OCI-LY7 (cell line): ENCODE data around the gene RHNO1. TPM values are rescaled to one million over a fixed set of nuclear protein-coding genes. Genes with fewer than 3 reads are reported as not detected.

ENCODE experiments used
- BruUV-seq: library from RNA; stranded (reverse); fragments of 400-500 nt; replicated peaks from 2 replicates; lab custom pipeline; 2021; lab: Mats Ljungman, UMichigan
- CTCF ChIA-PET: fragments of 300-600 bp; sonication (Branson Sonifier 250); formaldehyde crosslinking; loops from one replicate; lab custom pipeline; 2022; ENCODE audit warnings: antibody characterized with exemption; ENCODE audit not compliant: unreplicated experiment; lab: Charles Lee
- POLR2A ChIA-PET: fragments of 300-600 bp; sonication (Branson Sonifier 250); formaldehyde crosslinking; loops from one replicate; lab custom pipeline; 2022; ENCODE audit warnings: antibody characterized with exemption; lab: Charles Lee
- DNase-seq: peaks from one replicate; pipeline ENCODE4 v3.0.0-alpha.2; 2015; ENCODE audit warnings: low spot score
- H2AFZ ChIP-seq: fragments of 200-600 bp; sonication (generic), shearing (Covaris generic); 2 replicates; pipeline ENCODE4 v1.6.1; 2014; ENCODE audit warnings: mild to moderate bottlenecking, antibody characterized with exemption, low read length, moderate library complexity
- H3K27ac ChIP-seq: fragments of 200-600 bp; sonication (generic); 2 replicates; pipeline ENCODE4 v1.5.1; 2014; ENCODE audit warnings: mixed run types, low read depth, mild to moderate bottlenecking, moderate library complexity, low read length, inconsistent platforms; ENCODE audit not compliant: poor library complexity, severe bottlenecking
- H3K36me3 ChIP-seq: fragments of 200-600 bp; sonication (generic); 2 replicates; pipeline ENCODE4 v1.6.1; 2014; ENCODE audit warnings: mild to moderate bottlenecking, antibody characterized with exemption, low read length, moderate library complexity, mixed read lengths; ENCODE audit not compliant: insufficient read depth
- H3K4me1 ChIP-seq: fragments of 200-600 bp; sonication (generic); 2 replicates; pipeline ENCODE4 v1.5.1; 2014; ENCODE audit warnings: mild to moderate bottlenecking, low read length; ENCODE audit not compliant: insufficient read depth, poor library complexity, severe bottlenecking
- H3K4me2 ChIP-seq: fragments of 200-600 bp; sonication (generic); 2 replicates; pipeline ENCODE4 v1.6.1; 2014; ENCODE audit warnings: mild to moderate bottlenecking, low read length
- H3K4me3 ChIP-seq: fragments of 200-600 bp; sonication (generic); 2 replicates; pipeline ENCODE4 v1.5.1; 2014; ENCODE audit warnings: mild to moderate bottlenecking, low read depth, low read length; ENCODE audit not compliant: poor library complexity, severe bottlenecking
- H3K79me2 ChIP-seq: fragments of 200-600 bp; sonication (generic); 2 replicates; pipeline ENCODE4 v1.6.1; 2016; ENCODE audit warnings: low read depth, mild to moderate bottlenecking, low read length, moderate library complexity, mixed read lengths; ENCODE audit not compliant: insufficient read depth
- H3K9me2 ChIP-seq: fragments of 200-600 bp; sonication (generic); 2 replicates; pipeline ENCODE4 v1.6.1; 2016; ENCODE audit warnings: mild to moderate bottlenecking, low read length, mixed read lengths; ENCODE audit not compliant: insufficient read depth
- H3K9me3 ChIP-seq: fragments of 200-600 bp; sonication (generic); 2 replicates; pipeline ENCODE4 v1.6.1; 2014; ENCODE audit warnings: mild to moderate bottlenecking, mixed run types, low read length, mixed read lengths
- H4K20me1 ChIP-seq: fragments of 200-600 bp; sonication (generic); 2 replicates; pipeline ENCODE4 v1.6.1; 2014; ENCODE audit warnings: mild to moderate bottlenecking, antibody characterized with exemption, low read length, moderate library complexity, mixed read lengths; ENCODE audit not compliant: insufficient read depth
- EZH2phosphoT487 ChIP-seq: fragments of 200-600 bp; sonication (generic); IDR thresholded peaks from 2 replicates; pipeline ENCODE4 v1.6.1; 2018; ENCODE audit warnings: low read depth, borderline replicate concordance, mild to moderate bottlenecking, mixed run types, antibody characterized with exemption, low read length, moderate library complexity, mixed read lengths
- intact Hi-C: fragments of 100-400 bp; cut with micrococcal nuclease; formaldehyde crosslinking; loops from one replicate; pipeline ENCODE4 v1.10.0; 2022; ENCODE audit not compliant: unreplicated experiment
- total RNA-seq, 2 experiments: library from RNA; depleted of rRNA in 1 of 2; stranded (reverse); fragments of >200 nt in 1 of 2; shearing (Covaris generic) in 1 of 2; gene quantifications; 2 replicates each; pipeline ENCODE4 v1.2.3, GENCODE V29; 2014 to 2022
- TF ChIP-seq, protein P1 (sequence below): fragments of 200-600 bp; sonication (generic); conservative IDR thresholded peaks from 2 replicates; pipeline ENCODE4 v1.5.1; 2014; ENCODE audit warnings: mild to moderate bottlenecking, antibody characterized with exemption, low read length, moderate library complexity, mixed read lengths

The RHNO1 gene
- total RNA-seq, 2 experiments from 2014 or later = 48.3 to 69.8 TPM

DNA sequence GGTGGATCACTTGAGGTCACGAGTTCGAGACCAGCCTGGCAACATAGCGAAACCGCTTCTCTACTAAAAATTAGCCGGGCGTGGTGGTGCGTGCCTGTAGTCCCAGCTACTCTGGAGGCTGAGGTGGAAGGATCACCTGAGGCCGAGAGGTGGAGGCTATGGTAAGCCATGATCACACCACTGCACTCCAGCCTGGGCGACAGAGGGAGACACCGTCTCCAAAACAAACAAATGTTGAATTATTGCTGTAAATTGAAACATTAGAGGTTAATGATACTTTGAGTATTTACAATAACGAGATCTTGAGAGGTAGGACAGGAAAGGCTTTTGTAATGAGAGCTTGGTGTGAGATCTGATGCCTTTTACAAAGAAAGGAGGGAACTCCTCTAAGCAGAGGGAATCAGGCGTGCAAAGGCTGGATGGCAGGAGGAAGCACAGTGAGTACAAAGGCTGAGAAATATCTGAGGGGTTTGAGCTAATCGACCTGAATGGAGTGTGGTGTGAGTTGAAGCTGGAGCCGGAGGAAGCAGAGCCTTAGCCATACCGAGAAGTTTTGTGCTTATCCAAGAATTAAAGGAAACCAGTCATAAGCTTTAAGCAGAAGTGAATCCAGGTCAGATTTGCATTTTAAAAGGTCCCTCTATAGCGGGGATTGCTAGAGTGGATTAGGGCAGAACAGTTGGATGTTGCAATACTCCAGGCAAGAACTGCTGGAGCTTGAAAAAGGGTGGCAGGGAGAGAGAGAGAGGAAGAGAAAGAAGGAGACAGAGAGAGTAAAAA lies 1.1 kb downstream of the RHNO1 start:
- TF ChIP-seq, protein P1, sequence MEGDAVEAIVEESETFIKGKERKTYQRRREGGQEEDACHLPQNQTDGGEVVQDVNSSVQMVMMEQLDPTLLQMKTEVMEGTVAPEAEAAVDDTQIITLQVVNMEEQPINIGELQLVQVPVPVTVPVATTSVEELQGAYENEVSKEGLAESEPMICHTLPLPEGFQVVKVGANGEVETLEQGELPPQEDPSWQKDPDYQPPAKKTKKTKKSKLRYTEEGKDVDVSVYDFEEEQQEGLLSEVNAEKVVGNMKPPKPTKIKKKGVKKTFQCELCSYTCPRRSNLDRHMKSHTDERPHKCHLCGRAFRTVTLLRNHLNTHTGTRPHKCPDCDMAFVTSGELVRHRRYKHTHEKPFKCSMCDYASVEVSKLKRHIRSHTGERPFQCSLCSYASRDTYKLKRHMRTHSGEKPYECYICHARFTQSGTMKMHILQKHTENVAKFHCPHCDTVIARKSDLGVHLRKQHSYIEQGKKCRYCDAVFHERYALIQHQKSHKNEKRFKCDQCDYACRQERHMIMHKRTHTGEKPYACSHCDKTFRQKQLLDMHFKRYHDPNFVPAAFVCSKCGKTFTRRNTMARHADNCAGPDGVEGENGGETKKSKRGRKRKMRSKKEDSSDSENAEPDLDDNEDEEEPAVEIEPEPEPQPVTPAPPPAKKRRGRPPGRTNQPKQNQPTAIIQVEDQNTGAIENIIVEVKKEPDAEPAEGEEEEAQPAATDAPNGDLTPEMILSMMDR = peak; percentile 52; the same call in 1 of the 2 replicates
- no peak for TF ChIP-seq EZH2phosphoT487
- H3K4me1 ChIP-seq = peaks cover 29% of the 10 kb centered on the region
- H2AFZ ChIP-seq = no peak overlapping the region
- peaks cover 90% of the 10 kb centered on the region for H3K79me2 ChIP-seq
- H3K27ac ChIP-seq = peak overlapping the region; percentile 76
- POLR2A ChIA-PET = interaction anchor here (0.6 to 1.8 kb wide), 5 partner anchors 9 to 1676 kb away, joined by 3 to 9 read pairs (median 3); partner anchors contain the start of gene TULP3
- peak overlapping the region; percentile 96 for H3K4me2 ChIP-seq
- intact Hi-C loops = loop anchor here (1.0 to 2.0 kb wide), 2 partner anchors 12 to 65 kb away; partner anchors contain the start of genes ITFG2 and TULP3
- H3K4me3 ChIP-seq = peak overlapping the region; percentile 76
- H3K9me2 ChIP-seq = no peaks in the 10 kb centered on the region
- DNase-seq = peak; percentile 54
- no TSS peak for BruUV-seq
- H4K20me1 ChIP-seq = no peaks in the 10 kb centered on the region
- H3K36me3 ChIP-seq = peaks cover 60% of the 10 kb centered on the region
- CTCF ChIA-PET = no interaction called here
- no peaks in the 10 kb centered on the region for H3K9me3 ChIP-seq

GRCh38 chr12:2879853-2880252 lies 2.8 kb downstream of the RHNO1 start:
- no peak overlapping the region for H3K4me3 ChIP-seq
- BruUV-seq = no TSS peak
- H3K27ac ChIP-seq = no peak overlapping the region
- no peak for DNase-seq
- no peak overlapping the region for H3K4me2 ChIP-seq
- ChIA-PET POLR2A (no interaction called here), CTCF (no interaction called here)
- H4K20me1 ChIP-seq = peaks cover 4% of the 10 kb centered on the region; the same call in 1 of the 2 replicates
- H3K79me2 ChIP-seq = peaks cover 86% of the 10 kb centered on the region
- no peak for TF ChIP-seq EZH2phosphoT487
- TF ChIP-seq, protein P1 = no peak
- H2AFZ ChIP-seq = no peak overlapping the region
- no peaks in the 10 kb centered on the region for H3K9me3 ChIP-seq
- intact Hi-C loops = no loop called here
- H3K36me3 ChIP-seq = peaks cover 55% of the 10 kb centered on the region
- H3K4me1 ChIP-seq = peaks cover 29% of the 10 kb centered on the region
- H3K9me2 ChIP-seq = no peaks in the 10 kb centered on the region

- Histone ChIP-seq H3K36me3 (peaks cover 87% of the 10 kb centered on the region), H3K4me2 (no peak overlapping the region), H3K4me3 (no peak overlapping the region), H3K27ac (no peak overlapping the region), H3K4me1 (no peaks in the 10 kb centered on the region), H3K79me2 (peaks cover 42% of the 10 kb centered on the region), H3K9me2 (no peaks in the 10 kb centered on the region), H2AFZ (no peak overlapping the region), H3K9me3 (no peaks in the 10 kb centered on the region), H4K20me1 (peaks cover 7% of the 10 kb centered on the region; the same call in 1 of the 2 replicates)
- POLR2A ChIA-PET = interaction anchor here (0.6 kb wide), 1 partner anchor 79 kb away, joined by 4 read pairs; no protein-coding TSS in a partner anchor
- CTCF ChIA-PET = no interaction called here
- no peak for TF ChIP-seq EZH2phosphoT487
- TF ChIP-seq, protein P1 = no peak
- BruUV-seq = no TSS peak
- no peak for DNase-seq
- intact Hi-C loops = loop anchor here (2.0 kb wide), 1 partner anchor 150 kb away; no protein-coding TSS in a partner anchor
These were observed 7.8 kb downstream of the RHNO1 start for GRCh38 chr12:2884810-2885209.
